Measurements from ENCODE around the gene CFAP126.
"Not testable (repeated sequence)": the region's sequence is repeated elsewhere in the genome, so short reads cannot be mapped to it uniquely, and the experiment has no call there.

CFAP126 gene, protein sequence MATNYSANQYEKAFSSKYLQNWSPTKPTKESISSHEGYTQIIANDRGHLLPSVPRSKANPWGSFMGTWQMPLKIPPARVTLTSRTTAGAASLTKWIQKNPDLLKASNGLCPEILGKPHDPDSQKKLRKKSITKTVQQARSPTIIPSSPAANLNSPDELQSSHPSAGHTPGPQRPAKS

DNA sequence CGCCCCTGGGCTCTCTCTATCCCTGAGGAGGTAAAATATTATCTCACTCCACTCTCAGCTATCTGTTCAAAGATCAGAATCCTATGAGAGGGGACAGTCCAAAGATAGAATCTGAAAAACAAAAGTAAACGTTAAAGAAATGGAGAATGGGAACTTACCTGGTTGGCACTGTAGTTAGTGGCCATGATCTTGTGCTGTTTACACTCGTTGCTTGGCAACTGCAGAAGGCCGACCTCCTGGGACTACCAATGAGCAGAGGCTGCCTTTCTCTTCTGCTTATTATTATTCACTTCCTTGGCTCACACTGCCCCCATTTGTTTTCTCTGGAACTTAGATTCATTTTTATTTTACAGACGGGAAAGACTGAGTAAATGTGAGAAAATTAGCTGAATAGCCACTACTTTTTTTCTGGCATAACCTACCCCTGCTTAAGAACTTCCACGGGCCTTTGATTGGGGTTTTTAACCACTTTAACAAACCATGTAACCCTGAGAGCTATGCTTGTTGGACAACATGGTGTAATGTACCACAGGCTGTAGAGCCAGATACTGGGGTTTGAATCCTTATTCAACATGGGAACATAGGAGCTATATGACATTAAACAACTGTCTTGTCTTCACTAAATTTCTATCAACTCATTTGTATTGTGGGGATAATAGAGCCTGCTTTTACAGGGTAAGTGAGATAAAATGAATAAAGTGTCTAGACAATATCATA lies at the start of gene CFAP126:
CFAP126 (minus strand) TSS at position 193 of the 717 bp plus-strand sequence; CDS start at position 185, 8 bp downstream.
- Mint-ChIP-seq H3K9me3 (no peaks in the 10 kb centered on the region), H3K27ac (peak within 1 kb of the TSS; percentile 96), H3K4me3 (no peak within 1 kb of the TSS), H3K4me1 (peaks cover 6% of the 10 kb centered on the region), H3K36me3 (peaks cover 8% of the 10 kb centered on the region), H3K27me3 (no peaks in the 10 kb centered on the region)
- DNase-seq (ENCODE audit: low spot score in 2 of 2) (peak; percentile 33 to 72), ATAC-seq (ENCODE audit: low read depth) (peak; percentile 100)

DNA sequence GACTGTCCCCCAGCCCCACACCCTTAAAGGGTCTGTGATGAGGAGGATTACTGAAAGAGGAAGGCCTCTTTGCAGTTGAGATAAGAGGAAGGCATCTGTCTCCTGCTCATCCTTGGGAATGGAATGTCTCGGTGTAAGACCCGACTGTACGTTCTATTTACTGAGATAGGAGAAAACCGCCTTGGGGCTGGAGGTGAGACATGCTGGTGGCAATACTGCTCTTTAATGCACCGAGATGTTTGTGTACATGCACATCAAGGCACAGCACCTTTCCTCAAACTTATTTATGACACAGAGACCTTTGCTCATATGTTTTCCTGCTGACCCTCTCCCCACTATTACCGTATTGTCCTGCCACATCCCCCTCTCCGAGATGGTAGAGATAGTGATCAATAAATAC lies 45.4 kb upstream of the CFAP126 start:
- not testable (repeated sequence) for DNase-seq (ENCODE audit: low spot score in 2 of 2); H3K4me3 Mint-ChIP-seq; H3K9me3 Mint-ChIP-seq; H3K27ac Mint-ChIP-seq; H3K27me3 Mint-ChIP-seq; ATAC-seq (ENCODE audit: low read depth); H3K36me3 Mint-ChIP-seq
- peaks cover 14% of the 10 kb centered on the region for H3K4me1 Mint-ChIP-seq

DNA sequence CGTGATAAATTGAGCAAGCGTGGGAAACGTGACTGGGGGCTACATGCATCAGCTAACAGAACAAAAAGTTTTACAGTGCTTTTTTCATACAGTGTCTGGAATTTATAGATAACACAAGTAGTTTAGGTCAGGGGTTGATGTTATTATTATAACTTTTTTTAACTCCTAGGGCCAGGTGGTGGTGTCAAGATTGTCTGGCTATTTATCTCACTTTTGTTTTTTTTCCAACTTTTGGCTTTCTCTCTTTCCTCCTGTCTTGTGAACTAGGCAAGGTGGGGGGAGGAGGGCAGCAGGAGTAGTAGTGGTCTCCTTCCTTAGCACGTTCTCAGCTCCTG lies 42.9 kb upstream of the CFAP126 start:
- not testable (repeated sequence) for DNase-seq (ENCODE audit: low spot score in 2 of 2); H3K27me3 Mint-ChIP-seq; H3K4me3 Mint-ChIP-seq; H3K9me3 Mint-ChIP-seq; H3K27ac Mint-ChIP-seq; H3K36me3 Mint-ChIP-seq; ATAC-seq (ENCODE audit: low read depth)
- peaks cover 16% of the 10 kb centered on the region for H3K4me1 Mint-ChIP-seq

DNA sequence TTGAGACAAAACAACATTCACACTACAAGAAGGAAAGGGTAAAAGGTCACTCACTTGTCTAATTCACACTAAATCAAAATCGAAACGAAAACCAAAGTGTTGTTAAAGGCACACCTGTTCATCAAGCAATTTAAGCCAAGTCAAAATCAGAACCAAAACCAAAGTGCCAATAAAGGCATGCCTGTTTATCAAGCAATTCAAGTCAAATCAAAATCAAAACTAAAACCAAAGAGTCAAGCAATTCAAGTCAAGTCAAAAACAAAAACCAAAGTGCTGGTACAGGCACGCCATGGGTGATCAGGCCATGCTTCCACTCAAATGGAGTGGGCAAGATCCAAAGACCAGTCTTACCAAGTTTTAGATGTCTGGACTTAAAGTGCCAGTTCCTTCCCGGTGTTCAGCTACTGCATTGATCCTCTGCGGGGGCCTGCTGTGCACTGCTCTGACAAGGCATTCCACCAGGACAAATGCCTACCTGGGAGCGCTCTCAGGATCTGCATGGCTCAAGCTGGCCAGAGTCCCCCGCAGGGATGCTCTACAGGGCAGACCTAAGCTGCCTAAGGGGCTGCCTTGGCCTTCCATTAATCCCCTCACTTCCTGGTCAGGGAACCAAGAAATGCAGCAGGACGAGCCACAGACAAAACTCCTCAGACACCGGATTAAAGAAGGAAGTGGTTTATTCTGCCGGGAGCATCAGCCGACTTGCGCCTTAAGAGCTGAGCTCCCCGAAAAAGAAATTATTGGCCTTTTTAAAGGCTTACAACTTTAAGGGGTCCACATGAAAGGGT lies 42.4 kb upstream of the CFAP126 start:
- H3K9me3 Mint-ChIP-seq; H3K27me3 Mint-ChIP-seq; DNase-seq (ENCODE audit: low spot score in 2 of 2); H3K36me3 Mint-ChIP-seq: not testable (repeated sequence)
- Mint-ChIP-seq H3K27ac (peak overlapping the region; percentile 21), H3K4me1 (peaks cover 19% of the 10 kb centered on the region), H3K4me3 (peak overlapping the region; percentile 57)
- peak; percentile 68 for ATAC-seq (ENCODE audit: low read depth)

DNA sequence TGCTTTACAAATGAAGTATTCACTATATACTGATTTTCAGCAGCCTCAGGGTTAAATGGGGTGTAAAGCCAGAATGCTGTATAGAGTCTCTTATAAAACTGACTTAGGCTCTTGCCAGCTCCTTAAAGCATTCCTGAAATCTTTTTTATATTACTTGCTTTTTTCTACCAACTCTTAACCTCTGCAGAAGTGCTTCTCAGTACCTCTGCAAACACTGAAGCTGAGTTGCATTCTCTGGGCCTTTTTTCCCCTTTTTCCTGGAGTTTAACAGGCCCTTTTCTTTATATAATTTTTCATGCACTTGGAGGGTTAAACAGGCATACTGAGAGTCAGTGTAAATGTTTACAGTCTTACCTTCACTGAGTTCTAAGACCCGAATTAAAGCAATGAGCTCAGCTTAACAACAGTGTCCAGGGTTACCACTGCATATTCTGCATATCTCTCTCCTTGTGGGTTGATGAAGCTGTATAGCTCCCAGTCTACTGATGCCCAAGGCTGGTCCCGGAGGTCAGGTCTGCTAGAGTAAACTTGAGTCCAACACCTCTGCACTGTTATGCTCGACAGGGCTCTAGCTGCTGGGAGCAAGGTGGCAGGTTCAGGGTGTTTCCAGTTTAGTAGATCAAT lies 40.9 kb upstream of the CFAP126 start:
- peaks cover 19% of the 10 kb centered on the region for H3K4me1 Mint-ChIP-seq
- DNase-seq (ENCODE audit: low spot score in 2 of 2) (no peak), ATAC-seq (ENCODE audit: low read depth) (no peak)
- no peak overlapping the region for H3K4me3 Mint-ChIP-seq
- H3K9me3 Mint-ChIP-seq: peaks cover 1% of the 10 kb centered on the region
- H3K27ac Mint-ChIP-seq: no peak overlapping the region
- no peaks in the 10 kb centered on the region for H3K27me3 Mint-ChIP-seq
- peaks cover 9% of the 10 kb centered on the region for H3K36me3 Mint-ChIP-seq

DNA sequence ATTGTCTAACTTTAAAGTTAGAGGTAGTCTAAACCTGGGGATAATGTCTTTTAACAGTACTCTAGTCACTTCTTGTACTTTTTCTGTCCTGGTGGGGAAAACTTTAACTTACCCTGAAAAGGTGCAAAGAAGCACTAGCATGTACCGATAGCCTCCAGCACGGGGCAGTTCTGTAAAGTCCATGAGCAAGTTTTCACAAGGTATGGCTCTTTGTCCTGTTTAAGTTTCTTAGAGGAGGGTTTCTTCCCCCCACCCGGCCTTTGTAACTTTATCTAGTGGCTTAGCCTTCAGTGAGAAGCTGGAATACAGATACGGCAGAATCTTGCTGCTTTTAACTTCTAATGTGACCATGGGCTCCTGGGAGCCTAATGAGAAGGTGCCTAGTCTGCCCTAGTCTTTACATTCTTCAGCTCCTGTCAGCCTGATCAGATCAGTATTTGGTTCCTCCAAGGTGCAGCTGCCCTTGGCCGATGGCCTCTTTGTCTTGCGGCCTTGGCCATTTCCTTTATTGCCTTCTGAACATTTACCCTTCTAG lies 39.8 kb upstream of the CFAP126 start:
- DNase-seq (ENCODE audit: low spot score in 2 of 2) (no peak), ATAC-seq (ENCODE audit: low read depth) (no peak)
- Mint-ChIP-seq H3K36me3 (peaks cover 9% of the 10 kb centered on the region), H3K27ac (no peak overlapping the region), H3K9me3 (peaks cover 1% of the 10 kb centered on the region), H3K4me1 (peaks cover 22% of the 10 kb centered on the region), H3K27me3 (no peaks in the 10 kb centered on the region), H3K4me3 (no peak overlapping the region)

DNA sequence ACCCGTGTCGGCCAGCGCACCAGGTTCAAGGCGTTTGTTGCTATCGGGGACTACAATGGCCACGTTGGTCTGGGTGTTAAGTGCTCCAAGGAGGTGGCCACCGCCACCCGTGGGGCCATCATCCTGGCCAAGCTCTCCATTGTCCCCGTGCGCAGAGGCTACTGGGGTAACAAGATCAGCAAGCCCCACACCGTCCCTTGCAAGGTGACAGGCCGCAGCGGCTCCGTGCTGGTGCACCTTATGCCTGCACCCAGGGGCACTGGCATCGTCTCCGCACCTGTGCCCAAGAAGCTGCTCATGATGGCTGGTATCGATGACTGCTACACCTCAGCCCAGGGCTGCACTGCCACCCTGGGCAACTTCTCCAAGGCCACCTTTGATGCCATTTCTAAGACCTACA lies 38.9 kb upstream of the CFAP126 start:
- ATAC-seq (ENCODE audit: low read depth); H3K9me3 Mint-ChIP-seq; H3K36me3 Mint-ChIP-seq; H3K4me3 Mint-ChIP-seq; H3K27me3 Mint-ChIP-seq; DNase-seq (ENCODE audit: low spot score in 2 of 2); H3K27ac Mint-ChIP-seq: not testable (repeated sequence)
- H3K4me1 Mint-ChIP-seq: peaks cover 22% of the 10 kb centered on the region

DNA sequence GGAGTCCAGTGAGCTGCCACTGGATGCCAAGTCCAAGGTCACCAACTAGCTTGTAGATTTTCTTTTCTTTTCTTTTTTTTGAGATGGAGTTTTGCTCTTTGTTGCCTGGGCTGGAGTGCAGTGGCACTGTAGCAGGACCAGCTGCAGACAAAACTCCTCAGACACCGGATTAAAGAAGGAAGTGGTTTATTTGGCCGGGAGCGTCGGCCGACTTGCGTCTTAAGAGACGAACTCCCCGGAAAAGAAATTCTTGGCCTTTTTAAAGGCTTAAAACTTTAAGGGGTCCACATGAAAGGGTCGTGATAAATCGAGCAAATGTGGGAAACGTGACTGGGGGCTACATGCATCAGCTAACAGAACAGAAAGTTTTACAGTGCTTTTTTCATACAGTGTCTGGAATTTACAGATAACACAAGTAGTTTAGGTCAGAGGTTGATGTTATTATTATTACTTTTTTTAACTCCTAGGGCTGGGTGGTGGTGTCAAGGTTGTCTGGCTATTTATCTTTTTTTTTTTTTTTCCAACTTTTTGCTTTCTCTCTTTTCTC lies 36.4 kb upstream of the CFAP126 start:
- Mint-ChIP-seq H3K4me1 (peaks cover 24% of the 10 kb centered on the region), H3K27ac (no peak overlapping the region)

DNA sequence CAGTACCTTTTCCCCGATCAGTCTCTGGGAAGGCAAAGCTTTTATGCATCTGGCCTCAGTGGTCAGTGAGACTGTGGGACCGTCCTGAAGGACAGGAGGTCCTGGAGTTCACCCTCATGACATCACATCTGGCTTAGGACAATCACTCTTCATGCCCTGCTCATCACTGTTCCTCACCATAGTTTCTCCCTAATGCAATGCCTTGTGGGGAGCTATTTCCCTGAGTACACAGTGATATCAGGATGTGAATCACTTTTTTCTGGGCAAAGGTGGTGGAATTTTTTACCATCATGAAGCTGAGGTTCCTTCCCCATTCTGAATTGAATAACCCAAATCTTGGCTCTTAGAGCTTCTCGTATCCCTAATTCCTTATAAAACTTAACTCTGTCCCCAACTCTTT lies 34.8 kb upstream of the CFAP126 start:
- no peak for DNase-seq (ENCODE audit: low spot score in 2 of 2)
- H3K27me3 Mint-ChIP-seq: no peaks in the 10 kb centered on the region
- no peak overlapping the region for H3K4me3 Mint-ChIP-seq
- H3K36me3 Mint-ChIP-seq: peaks cover 9% of the 10 kb centered on the region
- H3K27ac Mint-ChIP-seq: no peak overlapping the region
- ATAC-seq (ENCODE audit: low read depth): no peak
- peaks cover 22% of the 10 kb centered on the region for H3K4me1 Mint-ChIP-seq
- H3K9me3 Mint-ChIP-seq: peaks cover 1% of the 10 kb centered on the region

More for the DNA sequence above, 36.4 kb upstream of the CFAP126 start:
- ATAC-seq (ENCODE audit: low read depth) (no peak), DNase-seq (ENCODE audit: low spot score in 2 of 2) (no peak)
- Mint-ChIP-seq H3K4me3 (no peak overlapping the region), H3K36me3 (peaks cover 9% of the 10 kb centered on the region), H3K9me3 (peaks cover 1% of the 10 kb centered on the region), H3K27me3 (no peaks in the 10 kb centered on the region)

DNA sequence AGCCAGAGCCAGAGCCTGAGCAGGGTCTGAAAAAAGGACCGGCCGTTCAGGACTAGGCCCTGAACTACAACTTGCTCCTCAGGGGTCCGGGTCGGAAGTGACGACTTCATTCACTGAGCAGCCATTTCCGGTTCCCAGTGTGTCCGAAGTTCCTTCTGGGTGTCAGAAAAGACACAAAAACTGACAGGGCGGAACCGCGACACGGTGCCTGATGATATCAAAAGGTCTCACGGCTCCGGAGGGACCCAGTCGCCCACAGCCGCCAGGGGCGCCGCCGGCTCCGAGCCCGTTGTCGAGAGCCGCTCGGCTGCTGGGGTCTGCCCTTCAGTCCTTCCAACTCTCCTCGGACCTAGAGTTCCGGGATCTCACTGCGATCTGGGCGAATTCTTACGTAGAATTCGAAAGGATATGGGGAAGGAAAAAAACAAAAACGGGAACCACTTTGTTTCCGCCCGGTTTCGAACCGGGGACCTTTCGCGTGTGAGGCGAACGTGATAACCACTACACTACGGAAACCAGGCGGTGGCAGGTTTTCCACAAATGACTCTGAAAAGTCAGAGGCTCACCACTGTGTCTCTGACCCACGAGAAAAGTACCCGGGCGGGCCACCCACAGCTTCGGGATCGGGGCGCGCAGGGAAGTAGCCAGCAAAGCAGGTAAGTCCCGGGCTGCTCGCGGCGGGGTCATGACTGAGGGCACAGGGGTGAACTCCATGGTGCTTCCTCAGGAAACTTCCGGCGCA lies 31.8 kb upstream of the CFAP126 start:
- peak overlapping the region; percentile 97 for H3K4me3 Mint-ChIP-seq

DNA sequence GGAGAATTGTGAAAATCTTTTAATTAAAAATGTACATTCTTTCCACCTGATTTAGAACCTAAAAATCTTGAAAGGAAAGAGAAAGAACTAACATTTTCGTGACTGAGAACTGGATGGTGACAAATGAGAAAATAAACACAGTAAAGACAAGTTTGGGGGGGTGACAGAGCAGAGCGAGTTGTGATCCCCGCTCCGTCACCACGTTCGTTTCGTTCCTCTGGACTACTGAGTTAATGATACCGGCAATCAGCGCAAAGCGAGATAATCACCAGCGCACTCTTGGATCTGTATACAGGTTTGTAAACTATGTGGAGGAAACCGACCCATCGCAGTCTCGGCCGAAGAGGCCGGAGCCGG lies 31.2 kb upstream of the CFAP126 start:
- peaks cover 1% of the 10 kb centered on the region for H3K9me3 Mint-ChIP-seq
- H3K4me3 Mint-ChIP-seq: peak overlapping the region; percentile 97
- peaks cover 17% of the 10 kb centered on the region for H3K4me1 Mint-ChIP-seq
- H3K36me3 Mint-ChIP-seq: peaks cover 3% of the 10 kb centered on the region
- ATAC-seq (ENCODE audit: low read depth): peak; percentile 9
- H3K27ac Mint-ChIP-seq: peak overlapping the region; percentile 100
- no peaks in the 10 kb centered on the region for H3K27me3 Mint-ChIP-seq
- DNase-seq (ENCODE audit: low spot score in 2 of 2): no peak

More for the DNA sequence above, 31.8 kb upstream of the CFAP126 start:
- ATAC-seq (ENCODE audit: low read depth) (peak; percentile 81), DNase-seq (ENCODE audit: low spot score in 2 of 2) (peak; percentile 97 to 98)
- Mint-ChIP-seq H3K4me1 (peaks cover 18% of the 10 kb centered on the region), H3K27ac (peak overlapping the region; percentile 100), H3K27me3 (no peaks in the 10 kb centered on the region), H3K36me3 (peaks cover 3% of the 10 kb centered on the region), H3K9me3 (peaks cover 1% of the 10 kb centered on the region)

DNA sequence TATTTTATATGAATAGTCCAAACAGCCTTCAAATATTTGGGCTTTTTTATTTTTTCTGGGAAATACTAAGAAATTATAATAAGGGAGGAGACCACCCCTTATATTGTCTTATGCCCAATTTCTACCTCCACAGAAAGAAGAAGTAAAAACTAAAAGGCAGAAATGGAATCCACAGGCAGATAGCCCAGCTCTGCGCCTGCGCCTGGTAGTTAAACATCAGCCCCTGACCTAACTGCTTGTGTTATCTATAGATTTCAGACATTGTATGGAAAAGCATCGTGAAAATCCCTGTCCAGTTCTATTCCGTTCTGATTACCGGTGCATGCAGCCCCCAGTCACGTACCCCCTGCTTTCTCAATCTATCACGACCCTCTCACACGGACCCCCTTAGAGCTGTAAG lies 29.4 kb upstream of the CFAP126 start:
- ATAC-seq (ENCODE audit: low read depth); H3K27ac Mint-ChIP-seq; H3K36me3 Mint-ChIP-seq; H3K9me3 Mint-ChIP-seq; H3K27me3 Mint-ChIP-seq; H3K4me3 Mint-ChIP-seq; DNase-seq (ENCODE audit: low spot score in 2 of 2): not testable (repeated sequence)
- H3K4me1 Mint-ChIP-seq: peaks cover 17% of the 10 kb centered on the region

DNA sequence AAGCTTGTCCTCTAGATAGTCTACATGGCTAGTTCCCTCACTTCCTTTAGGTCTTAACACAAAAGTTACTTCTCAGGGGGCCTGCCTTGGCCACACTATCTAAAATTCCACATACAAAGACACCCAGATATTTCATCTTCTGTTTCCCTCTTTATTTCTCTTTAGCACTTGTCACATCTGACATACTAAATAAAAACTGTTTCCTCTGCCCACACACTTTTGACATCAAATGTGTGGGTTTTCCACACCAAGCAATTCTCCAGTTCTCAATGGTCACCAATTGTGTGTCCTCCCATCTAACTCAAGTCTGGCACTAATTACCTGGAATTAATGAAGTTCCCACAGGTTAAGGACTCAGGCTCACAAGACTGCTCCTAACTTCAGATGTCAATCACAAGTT lies 25.5 kb upstream of the CFAP126 start:
- DNase-seq (ENCODE audit: low spot score in 2 of 2): no peak
- H3K9me3 Mint-ChIP-seq: no peaks in the 10 kb centered on the region
- no peak for ATAC-seq (ENCODE audit: low read depth)
- no peak overlapping the region for H3K27ac Mint-ChIP-seq
- H3K4me3 Mint-ChIP-seq: no peak overlapping the region
- H3K4me1 Mint-ChIP-seq: peaks cover 13% of the 10 kb centered on the region
- no peaks in the 10 kb centered on the region for H3K27me3 Mint-ChIP-seq
- H3K36me3 Mint-ChIP-seq: no peaks in the 10 kb centered on the region

All from memory B cell (primary cell).